Adipose tissue (tissue), 3 donors: ENCODE measurements around the gene ZNF497. TPM values are rescaled to one million over a fixed set of nuclear protein-coding genes. Genes with fewer than 3 reads are reported as not detected.
"Not testable (repeated sequence)": the region's sequence is repeated elsewhere in the genome, so short reads cannot be mapped to it uniquely, and the experiment has no call there.

ENCODE experiments used
- H3K27ac ChIP-seq: one replicate; pipeline ENCODE4 v1.5.1; 2013; ENCODE audit warnings: low read depth, low read length
- WGBS, 3 donors: extraction: QIAGEN DNeasy Blood & Tissue Kit; methylation state at CpG; one replicate each; pipeline ENCODE4 v1.1.7; 2013; 5-methylcytosine and 5-hydroxymethylcytosine counted together
- polyA plus RNA-seq, 3 donors: library from polyadenylated mRNA; stranded (reverse); fragments of 200-250 nt; gene quantifications; one replicate each; pipeline ENCODE4 v1.2.3, GENCODE V29; 2013
- donor health status: healthy with polysubstance abuse.
- donor health status: Bipolar disorder and iron deficiency.
- donor health status: healthy.

The ZNF497 gene
- polyA plus RNA-seq, 3 donors: 0.22 to 1.3 (median 0.51) TPM

- no peak overlapping the region for H3K27ac ChIP-seq
- WGBS, 3 donors: 83 to 93% (median 91%) methylated on average over 6 of the region's 6 CpGs
These were observed 16.7 kb upstream of the ZNF497 start for GRCh38 chr19:58379246-58379645.

GRCh38 chr19:58376724-58377123 lies 14.2 kb upstream of the ZNF497 start:
- WGBS, 3 donors: 82 to 86% (median 85%) methylated on average over 7 of the region's 7 CpGs
- not testable (repeated sequence) for H3K27ac ChIP-seq

- WGBS, 3 donors: 73 to 92% (median 74%) methylated on average over 4 of the region's 4 CpGs
- no peak overlapping the region for H3K27ac ChIP-seq
These were observed 11.6 kb upstream of the ZNF497 start for GRCh38 chr19:58374200-58374599.

GRCh38 chr19:58372311-58373133 lies 10.0 kb upstream of the ZNF497 start:
- no peak overlapping the region for H3K27ac ChIP-seq
- WGBS, 3 donors: 54 to 67% (median 66%) methylated on average over 15 of the region's 15 CpGs

- WGBS, 3 donors: 86 to 91% (median 89%) methylated on average over 59 to 68 of the region's 68 CpGs
- H3K27ac ChIP-seq: no peak overlapping the region
These were observed 6.2 kb upstream of the ZNF497 start for GRCh38 chr19:58368561-58369360.

GRCh38 chr19:58367698-58368454 lies 5.3 kb upstream of the ZNF497 start:
- WGBS, 3 donors: 70 to 72% (median 71%) methylated on average over 105 to 106 of the region's 106 CpGs
- H3K27ac ChIP-seq: no peak overlapping the region

- H3K27ac ChIP-seq: no peak overlapping the region
- WGBS, 3 donors: 90 to 93% (median 92%) methylated on average over 32 of the region's 32 CpGs
These were observed 4.3 kb upstream of the ZNF497 start for GRCh38 chr19:58366585-58367430.

- H3K27ac ChIP-seq: no peak overlapping the region
- 54 to 80% (median 56%) methylated on average over 5 of the region's 5 CpGs for WGBS, 3 donors
These were observed 1.6 kb upstream of the ZNF497 start for GRCh38 chr19:58364146-58364545.

GRCh38 chr19:58361900-58362271 lies 665 bp downstream of the ZNF497 start:
- 2 to 4% (median 2%) methylated on average over 28 of the region's 28 CpGs for whole genome bisulfite sequencing, 3 donors
- H3K27ac ChIP-seq: no peak overlapping the region

GRCh38 chr19:58357481-58358145 lies 4.9 kb downstream of the ZNF497 start:
- WGBS, 3 donors: 69 to 78% (median 71%) methylated on average over 15 to 19 of the region's 19 CpGs

GRCh38 chr19:58356766-58357480 lies 5.6 kb downstream of the ZNF497 start:
- WGBS, 3 donors: 26 to 49% (median 48%) methylated on average over 74 to 75 of the region's 75 CpGs
- H3K27ac ChIP-seq: no peak overlapping the region

More at GRCh38 chr19:58357481-58358145, 4.9 kb downstream of the ZNF497 start:
- H3K27ac ChIP-seq: no peak overlapping the region

GRCh38 chr19:58355908-58356765 lies 6.4 kb downstream of the ZNF497 start:
- no peak overlapping the region for H3K27ac ChIP-seq
- WGBS, 3 donors: 12 to 40% (median 27%) methylated on average over 92 to 94 of the region's 94 CpGs

GRCh38 chr19:58355215-58355796 lies 7.2 kb downstream of the ZNF497 start:
- 88 to 93% (median 92%) methylated on average over 10 of the region's 10 CpGs for whole genome bisulfite sequencing, 3 donors
- no peak overlapping the region for H3K27ac ChIP-seq

- no peak overlapping the region for H3K27ac ChIP-seq
- 78 to 85% (median 79%) methylated on average over 6 of the region's 6 CpGs for WGBS, 3 donors
These were observed 8.0 kb downstream of the ZNF497 start for GRCh38 chr19:58354478-58355030.

- 87 to 90% (median 89%) methylated on average over 15 of the region's 15 CpGs for WGBS, 3 donors
- H3K27ac ChIP-seq: no peak overlapping the region
These were observed 8.7 kb downstream of the ZNF497 start for GRCh38 chr19:58353717-58354477.
